NB4 (cell line): ENCODE measurements around the gene F8.
"Not testable (repeated sequence)": the region's sequence is repeated elsewhere in the genome, so short reads cannot be mapped to it uniquely, and the experiment has no call there.

Experiments used
- DNase-seq: peaks from one replicate; pipeline ENCODE4 v3.0.0; 2010; ENCODE audit warnings: low read depth
- H3K4me3 ChIP-seq: one replicate; pipeline ENCODE4 v1.5.1; 2011; ENCODE audit warnings: mild to moderate bottlenecking, low read depth, low read length, moderate library complexity
- CTCF ChIP-seq: IDR thresholded peaks from one replicate; pipeline ENCODE4 v1.5.1; 2012; ENCODE audit warnings: low read depth, low read length
- MAX ChIP-seq: IDR thresholded peaks from 2 replicates; pipeline ENCODE4 v1.6.1; 2011; ENCODE audit warnings: low read depth, low read length
- MYC ChIP-seq: IDR thresholded peaks from 2 replicates; pipeline ENCODE4 v1.6.1; 2011; ENCODE audit warnings: low read depth, low read length
- POLR2A ChIP-seq: IDR thresholded peaks from 2 replicates; pipeline ENCODE4 v1.6.1; 2011; ENCODE audit warnings: mild to moderate bottlenecking; ENCODE audit not compliant: insufficient read length; ENCODE audit errors: extremely low read depth

Gene F8

GRCh38 chrX:154824638-154825037, 197.9 kb downstream of the F8 start:
- TF ChIP-seq MYC (no peak), MAX (no peak), CTCF (no peak), POLR2A (no peak)
- DNase-seq, result no peak
- no peak overlapping the region for H3K4me3 ChIP-seq

- no peak for DNase-seq
- no peak overlapping the region for H3K4me3 ChIP-seq
- TF ChIP-seq CTCF, result no peak
- no peak for TF ChIP-seq MYC
- no peak for TF ChIP-seq MAX
- no peak for TF ChIP-seq POLR2A
Measured at GRCh38 chrX:154822029-154822428, 200.5 kb downstream of the F8 start.

GRCh38 chrX:154821523-154821922, 201.0 kb downstream of the F8 start:
- TF ChIP-seq POLR2A, result no peak
- no peak overlapping the region for H3K4me3 ChIP-seq
- no peak for DNase-seq

- no peak overlapping the region for H3K4me3 ChIP-seq
- DNase-seq, result no peak
- no peak for TF ChIP-seq MAX
- TF ChIP-seq CTCF, result no peak
- TF ChIP-seq MYC, result no peak
Measured at GRCh38 chrX:154819771-154820341, 202.7 kb downstream of the F8 start.

- TF ChIP-seq MYC, result no peak
- H3K4me3 ChIP-seq, result no peak overlapping the region
- DNase-seq, result no peak
Measured at GRCh38 chrX:154818916-154819770, 203.4 kb downstream of the F8 start.

GRCh38 chrX:154817048-154817618, 205.4 kb downstream of the F8 start:
- not testable (repeated sequence) for H3K4me3 ChIP-seq, DNase-seq

- not testable (repeated sequence) for DNase-seq, H3K4me3 ChIP-seq
Measured at GRCh38 chrX:154816326-154816898, 206.1 kb downstream of the F8 start.

GRCh38 chrX:154815274-154815818, 207.2 kb downstream of the F8 start:
- TF ChIP-seq MAX (no peak), CTCF (no peak), POLR2A (no peak), MYC (no peak)
- no peak overlapping the region for H3K4me3 ChIP-seq
- DNase-seq, result no peak
